NCI-H2081 (cell line): ENCODE measurements around the gene CREB3.

Experiments used
- DNase-seq, 2 experiments: peaks; one replicate each; lab custom pipeline; 2025; lab: John Stamatoyannopoulos, UW

The CREB3 gene

GRCh38 chr9:35726931-35727330 is 5.5 kb upstream of the CREB3 start:
- peak in 1 of 2 experiments; percentile 26 for DNase-seq

- DNase-seq: no peak
Observed at GRCh38 chr9:35727676-35728040, 4.8 kb upstream of the CREB3 start.

GRCh38 chr9:35728041-35728971 is 4.2 kb upstream of the CREB3 start:
- no peak for DNase-seq

- no peak for DNase-seq
Observed at GRCh38 chr9:35729101-35729500, 3.4 kb upstream of the CREB3 start.

- peak; percentile 24 to 39 for DNase-seq
Observed at GRCh38 chr9:35729700-35730485, 2.6 kb upstream of the CREB3 start.

GRCh38 chr9:35730486-35730854 is 2.0 kb upstream of the CREB3 start:
- no peak for DNase-seq

- DNase-seq: peak; percentile 8 to 46
Observed at GRCh38 chr9:35731415-35732184, 866 bp upstream of the CREB3 start.

- DNase-seq: peak in 1 of 2 experiments; percentile 67
Observed at GRCh38 chr9:35732800-35733541, 505 bp downstream of the CREB3 start.

- DNase-seq: no peak
Observed at GRCh38 chr9:35734096-35734495, 1.6 kb downstream of the CREB3 start.

GRCh38 chr9:35736201-35736633 is 3.8 kb downstream of the CREB3 start:
- peak; percentile 71 to 74 for DNase-seq

- no peak for DNase-seq
Observed at GRCh38 chr9:35737143-35737542, 4.7 kb downstream of the CREB3 start.

- no peak for DNase-seq
Observed at GRCh38 chr9:35738186-35738585, 5.7 kb downstream of the CREB3 start.

GRCh38 chr9:35738924-35739323 is 6.5 kb downstream of the CREB3 start:
- no peak for DNase-seq

- no peak for DNase-seq
Observed at GRCh38 chr9:35740243-35740642, 7.8 kb downstream of the CREB3 start.

- no peak for DNase-seq
Observed at GRCh38 chr9:35741740-35742139, 9.3 kb downstream of the CREB3 start.

- DNase-seq: no peak
Observed at GRCh38 chr9:35743452-35743851, 11.0 kb downstream of the CREB3 start.

GRCh38 chr9:35743880-35744518 is 11.5 kb downstream of the CREB3 start:
- DNase-seq: no peak

GRCh38 chr9:35745569-35745968 is 13.1 kb downstream of the CREB3 start:
- no peak for DNase-seq

- no peak for DNase-seq
Observed at GRCh38 chr9:35746583-35746982, 14.1 kb downstream of the CREB3 start.

GRCh38 chr9:35748242-35748857 is 15.9 kb downstream of the CREB3 start:
- DNase-seq: no peak
